ENCODE measurements around the gene SHLD1.

GRCh38 chr20:5859608-5860007 is 109.4 kb downstream of the SHLD1 start:
- no peak for TF ChIP-seq CTCF (IDR thresholded peaks at IDR 0.05; ENCODE audit: borderline replicate concordance, extremely low read depth, low read length, poor library complexity, severe bottlenecking)
- no peak for TF ChIP-seq EZH2 (IDR thresholded peaks at IDR 0.05; ENCODE audit: borderline replicate concordance, low read depth, low read length, severe bottlenecking)

Measured in DND-41 (cell line).